Measurements from ENCODE around the gene ACVR1B. TPM values are rescaled to one million over a fixed set of nuclear protein-coding genes. Genes with fewer than 3 reads are reported as not detected.

ACVR1B gene
- total and polyA plus RNA-seq, 2 donors (not counting 3 experiments of a cell fraction or from before 2014, with no cell fraction given): 29.0 to 33.7 TPM

DNA sequence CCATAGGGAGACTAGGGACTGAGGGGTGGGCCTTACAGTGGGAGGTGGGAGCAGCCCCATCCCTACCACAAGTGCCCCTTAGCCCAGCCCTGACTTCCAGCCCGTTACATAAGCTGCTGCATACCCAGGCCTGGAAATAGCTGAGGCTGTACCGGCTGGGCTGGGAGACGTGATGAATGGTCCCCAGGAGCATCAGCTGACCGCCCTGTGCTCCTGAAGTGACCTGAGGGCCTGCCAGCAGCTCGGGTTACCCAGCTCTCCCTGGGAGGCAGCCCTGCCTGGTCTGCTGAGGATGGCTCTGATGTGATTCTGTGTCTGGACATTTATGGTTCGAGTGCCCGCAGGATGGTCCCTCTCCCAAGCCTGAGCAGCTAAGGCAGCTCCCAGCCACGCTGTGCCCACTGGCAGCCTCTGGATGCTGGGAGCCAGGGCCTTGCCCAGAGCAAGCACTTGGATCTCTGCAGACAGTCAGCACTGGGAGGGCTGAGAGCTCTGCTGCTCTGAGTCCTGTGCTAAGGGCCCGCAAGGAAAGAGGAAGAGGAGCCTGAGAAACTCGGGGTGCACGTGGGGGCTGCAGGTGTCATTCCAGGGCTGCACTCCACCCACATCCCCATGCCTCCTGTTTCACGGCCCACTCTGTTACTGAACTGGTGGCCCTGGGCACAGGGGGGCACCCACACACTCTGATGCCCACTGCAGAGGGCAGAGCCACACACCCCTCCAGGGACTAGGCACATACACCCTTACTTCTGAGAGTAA, 75.8 kb downstream of the ACVR1B start:
- Histone ChIP-seq H3K4me3 (replicated peaks in 1 of 3; ENCODE audit: insufficient read depth in 1 of 3, low read depth in 1 of 3, low read length in 3 of 3) (no peak overlapping the region), H3K27me3 (ENCODE audit: control insufficient read depth in 2 of 2, insufficient read depth in 2 of 2, low read length in 2 of 2) (no peaks in the 10 kb centered on the region), H3K79me2 (ENCODE audit: control insufficient read depth, insufficient read depth, low read length) (no peaks in the 10 kb centered on the region), H3K9me1 (replicated peaks; ENCODE audit: control insufficient read depth, extremely low read depth, insufficient read depth, low read length) (no peaks in the 10 kb centered on the region), H3K9ac (replicated peaks; ENCODE audit: extremely low read depth, insufficient read depth, low read length) (no peak overlapping the region), H4K20me1 (replicated peaks; ENCODE audit: control insufficient read depth, extremely low read depth, insufficient read depth, low read length) (no peaks in the 10 kb centered on the region), H3K4me2 (ENCODE audit: insufficient read depth, low read length) (no peak overlapping the region), H3K4me1 (ENCODE audit: control insufficient read depth, extremely low read depth, insufficient read depth, low read length) (peaks cover 27% of the 10 kb centered on the region), H3K9me3 (replicated peaks; ENCODE audit: control insufficient read depth, insufficient read depth, low read length) (no peaks in the 10 kb centered on the region), H2AFZ (ENCODE audit: low read depth, low read length) (no peak overlapping the region), H3K27ac (ENCODE audit: insufficient read depth, low read depth, low read length) (no peak overlapping the region), H3K36me3 (ENCODE audit: control insufficient read depth in 2 of 2, extremely low read depth in 1 of 2, insufficient read depth in 2 of 2, low read length in 2 of 2) (no peaks in the 10 kb centered on the region)
- BruUV-seq (replicated peaks): no TSS peak
- ChIA-PET POLR2A (interaction anchor here (12.4 kb wide), 1 partner anchor 22 kb away, joined by 221 read pairs; the partner anchor contains the start of gene TAMALIN), CTCF (interaction anchor here (0.7 to 13.1 kb wide), 10 partner anchors 13 to 344 kb away, joined by 3 to 946 read pairs (median 83); partner anchors contain the start of genes ATG101, NR4A1, SMIM41 and TAMALIN)
- dilution Hi-C loops (cut with MboI; ENCODE audit: extremely low pct_ligation_motif_present, low sequenced_read_pairs) (no loop called here), intact Hi-C loops (cut with micrococcal nuclease) (no loop called here)
- TF ChIP-seq, protein P1, sequence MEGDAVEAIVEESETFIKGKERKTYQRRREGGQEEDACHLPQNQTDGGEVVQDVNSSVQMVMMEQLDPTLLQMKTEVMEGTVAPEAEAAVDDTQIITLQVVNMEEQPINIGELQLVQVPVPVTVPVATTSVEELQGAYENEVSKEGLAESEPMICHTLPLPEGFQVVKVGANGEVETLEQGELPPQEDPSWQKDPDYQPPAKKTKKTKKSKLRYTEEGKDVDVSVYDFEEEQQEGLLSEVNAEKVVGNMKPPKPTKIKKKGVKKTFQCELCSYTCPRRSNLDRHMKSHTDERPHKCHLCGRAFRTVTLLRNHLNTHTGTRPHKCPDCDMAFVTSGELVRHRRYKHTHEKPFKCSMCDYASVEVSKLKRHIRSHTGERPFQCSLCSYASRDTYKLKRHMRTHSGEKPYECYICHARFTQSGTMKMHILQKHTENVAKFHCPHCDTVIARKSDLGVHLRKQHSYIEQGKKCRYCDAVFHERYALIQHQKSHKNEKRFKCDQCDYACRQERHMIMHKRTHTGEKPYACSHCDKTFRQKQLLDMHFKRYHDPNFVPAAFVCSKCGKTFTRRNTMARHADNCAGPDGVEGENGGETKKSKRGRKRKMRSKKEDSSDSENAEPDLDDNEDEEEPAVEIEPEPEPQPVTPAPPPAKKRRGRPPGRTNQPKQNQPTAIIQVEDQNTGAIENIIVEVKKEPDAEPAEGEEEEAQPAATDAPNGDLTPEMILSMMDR (IDR thresholded peaks at IDR 0.05; ENCODE audit: extremely low read depth in 1 of 2, insufficient read depth in 1 of 2, low read depth in 1 of 2, low read length in 2 of 2): no peak
- TF ChIP-seq FOS (IDR thresholded peaks at IDR 0.05; ENCODE audit: borderline replicate concordance, insufficient read depth, low read length): no peak
- no peak for TF ChIP-seq EZH2 (IDR thresholded peaks at IDR 0.05; ENCODE audit: borderline replicate concordance, low read depth, low read length, severe bottlenecking)
- no peak for TF ChIP-seq MYC (IDR thresholded peaks at IDR 0.05; ENCODE audit: low read depth, low read length)
- TF ChIP-seq POLR2A (IDR thresholded peaks at IDR 0.05; ENCODE audit: low read depth, low read length): no peak
- TF ChIP-seq, protein P2, sequence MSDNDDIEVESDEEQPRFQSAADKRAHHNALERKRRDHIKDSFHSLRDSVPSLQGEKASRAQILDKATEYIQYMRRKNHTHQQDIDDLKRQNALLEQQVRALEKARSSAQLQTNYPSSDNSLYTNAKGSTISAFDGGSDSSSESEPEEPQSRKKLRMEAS (IDR thresholded peaks at IDR 0.05; ENCODE audit: insufficient read depth, insufficient read length): no peak
- TF ChIP-seq GATA2 (IDR thresholded peaks at IDR 0.05; ENCODE audit: insufficient read depth, insufficient read length, low read depth, low read length): no peak
- no peak for TF ChIP-seq POLR2AphosphoS5 (IDR thresholded peaks at IDR 0.05; ENCODE audit: insufficient read depth, low read depth, low read length)
- no peak for TF ChIP-seq JUN (IDR thresholded peaks at IDR 0.05; ENCODE audit: borderline replicate concordance, insufficient read depth, insufficient read length, low read depth)
- no peak for FAIRE-seq
- DNase-seq (ENCODE audit: low read depth, low spot score): no peak
